Cardiac muscle cell (in vitro differentiated cells and primary cell): ENCODE data around the gene TAS1R3. TPM values are rescaled to one million over a fixed set of nuclear protein-coding genes. Genes with fewer than 3 reads are reported as not detected.

Experiments used
- DNase-seq, 2 donors: peaks; one replicate each; pipeline versions ENCODE4 v3.0.0 to v3.0.0-alpha.2; 2010 to 2017; ENCODE audit warnings: low read depth in 1 of 2, low spot score in 1 of 2
- H3K27ac ChIP-seq: fragments of 200-600 bp; sonication (generic); 2 replicates; pipeline ENCODE4 v1.5.1; 2016
- H3K27me3 ChIP-seq: fragments of 200-600 bp; sonication (generic); 2 replicates; pipeline ENCODE4 v1.6.0; 2016; ENCODE audit warnings: control low read depth
- H3K36me3 ChIP-seq: fragments of 200-600 bp; sonication (generic); 2 replicates; pipeline ENCODE4 v1.5.1; 2016; ENCODE audit warnings: control low read depth
- H3K4me1 ChIP-seq: fragments of 200-600 bp; sonication (generic); 2 replicates; pipeline ENCODE4 v1.8.1; 2017; ENCODE audit warnings: low read depth, mild to moderate bottlenecking, mixed run types
- H3K4me3 ChIP-seq: fragments of 200-600 bp; sonication (generic); 2 replicates; pipeline ENCODE4 v1.5.1; 2016; ENCODE audit warnings: mild to moderate bottlenecking
- H3K9me3 ChIP-seq: fragments of 200-600 bp; sonication (generic); 2 replicates; pipeline ENCODE4 v1.5.1; 2017; ENCODE audit warnings: low read depth, mild to moderate bottlenecking, control low read depth
- CTCF ChIP-seq: IDR thresholded peaks from 2 replicates; pipeline ENCODE4 v1.5.1; 2012; ENCODE audit warnings: low read depth, mild to moderate bottlenecking, low read length
- polyA plus RNA-seq: library from polyadenylated mRNA; unstranded; fragments of >200 nt; fragmentation: Nextera tagmentation; extraction: Ambion mirVana; gene quantifications from 2 replicates; pipeline ENCODE4 v1.2.1, GENCODE V29; 2016
- total RNA-seq: library from RNA; depleted of rRNA; stranded (reverse); fragments of >200 nt; gene quantifications from 2 replicates; pipeline ENCODE4 v1.2.3, GENCODE V29; 2016

The TAS1R3 gene
- total and polyA plus RNA-seq, 2 experiments from 2014 or later, result 0.32 to 1.1 TPM

GRCh38 chr1:1294250-1294890, 36.7 kb upstream of the TAS1R3 start:
- no peaks in the 10 kb centered on the region for H3K27me3 ChIP-seq
- H3K36me3 ChIP-seq, result no peaks in the 10 kb centered on the region
- TF ChIP-seq CTCF, result no peak
- H3K4me1 ChIP-seq, result no peaks in the 10 kb centered on the region
- DNase-seq, result no peak
- H3K4me3 ChIP-seq, result no peak overlapping the region
- no peak overlapping the region for H3K27ac ChIP-seq
- H3K9me3 ChIP-seq, result no peaks in the 10 kb centered on the region

DNA sequence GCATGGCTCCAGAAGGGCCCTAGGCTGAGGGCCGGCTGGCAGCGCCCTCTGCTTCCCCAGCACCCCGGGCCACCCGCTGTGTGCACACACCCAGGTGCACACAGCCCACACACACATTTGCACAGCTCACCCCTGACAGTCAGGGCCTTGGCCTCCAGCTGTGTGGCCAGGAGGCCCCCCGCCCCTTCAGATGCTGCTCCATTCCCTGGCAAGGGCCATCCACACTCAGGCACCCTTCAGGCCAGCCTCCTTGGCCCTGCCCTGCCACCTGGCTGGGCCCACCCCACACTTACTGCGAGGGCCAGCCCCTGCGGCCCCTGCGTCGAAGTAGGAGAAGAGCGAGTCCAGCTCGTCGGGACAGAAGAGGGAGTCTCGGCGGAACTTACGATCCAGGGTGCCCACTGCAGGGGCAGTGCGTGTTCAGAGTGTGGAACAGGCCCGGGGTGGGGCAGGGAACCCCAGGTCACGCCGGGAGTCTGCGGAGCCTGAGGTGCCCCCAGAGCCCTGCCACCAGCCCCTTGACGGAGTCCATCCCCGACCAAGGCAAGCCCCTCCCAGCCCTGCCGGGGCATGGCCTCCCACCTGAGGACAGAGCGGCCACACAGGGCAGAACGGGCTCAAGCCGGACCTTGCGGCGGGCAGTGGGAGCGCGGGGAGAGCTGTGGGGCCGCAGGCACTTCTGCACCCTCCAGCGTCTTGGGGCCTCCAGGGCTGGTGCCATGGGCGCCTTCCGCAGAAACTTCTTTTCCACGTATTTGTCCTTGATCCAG, 35.7 kb upstream of the TAS1R3 start:
- Histone ChIP-seq H3K4me3 (no peak overlapping the region), H3K36me3 (no peaks in the 10 kb centered on the region), H3K27ac (no peak overlapping the region), H3K4me1 (no peaks in the 10 kb centered on the region), H3K27me3 (no peaks in the 10 kb centered on the region), H3K9me3 (no peaks in the 10 kb centered on the region)
- no peak for TF ChIP-seq CTCF
- DNase-seq, result no peak

GRCh38 chr1:1296070-1297061, 34.7 kb upstream of the TAS1R3 start:
- no peak for DNase-seq
- Histone ChIP-seq H3K36me3 (no peaks in the 10 kb centered on the region), H3K4me3 (no peak overlapping the region), H3K9me3 (no peaks in the 10 kb centered on the region), H3K4me1 (no peaks in the 10 kb centered on the region), H3K27ac (no peak overlapping the region), H3K27me3 (no peaks in the 10 kb centered on the region)
- TF ChIP-seq CTCF, result no peak

DNA sequence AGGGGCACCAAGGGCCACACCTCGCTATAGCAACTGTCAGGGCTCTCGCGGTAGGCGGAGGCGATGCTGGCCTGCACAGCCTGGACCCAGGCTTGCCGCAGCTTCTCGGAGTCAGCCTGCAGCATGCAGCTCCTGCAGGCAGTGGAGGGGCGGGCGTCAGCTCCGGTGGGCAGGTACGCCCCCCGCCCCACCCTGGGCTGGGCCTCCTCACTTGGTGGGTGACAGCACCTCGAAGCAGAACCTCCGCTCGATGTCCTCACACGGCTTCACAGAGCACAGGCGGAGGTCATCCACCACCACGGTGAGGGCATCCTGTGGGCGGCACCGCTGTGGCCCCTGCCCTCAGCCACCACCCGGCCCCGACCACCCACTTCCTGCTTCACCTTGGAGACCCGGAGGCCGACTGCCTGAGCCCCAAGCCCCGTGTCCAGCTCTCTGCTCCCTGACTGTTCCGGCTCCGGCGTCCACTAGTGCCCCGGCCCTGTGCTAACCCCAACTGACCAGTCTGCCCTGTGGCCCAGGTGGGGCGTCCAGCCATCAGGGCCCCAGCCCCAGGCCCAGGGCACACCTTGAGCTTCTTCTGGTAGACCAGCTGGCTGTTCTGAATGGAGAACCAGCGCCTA, 33.2 kb upstream of the TAS1R3 start:
- no peak overlapping the region for H3K4me3 ChIP-seq
- DNase-seq, result no peak
- H3K27me3 ChIP-seq, result no peaks in the 10 kb centered on the region
- H3K36me3 ChIP-seq, result no peaks in the 10 kb centered on the region
- H3K9me3 ChIP-seq, result no peaks in the 10 kb centered on the region
- no peak for TF ChIP-seq CTCF
- H3K4me1 ChIP-seq, result no peaks in the 10 kb centered on the region
- no peak overlapping the region for H3K27ac ChIP-seq
